ENCODE data around the gene UGT1A10.

The UGT1A10 gene

GRCh38 chr2:233778030-233778429 lies 141.8 kb downstream of the UGT1A10 start, which contains the start of gene MROH2A:
MROH2A (plus strand) TSS chr2:233778330; CDS start chr2:233779359, 1,029 bp downstream.
- TF ChIP-seq CTCF (IDR thresholded peaks at IDR 0.05; ENCODE audit: borderline replicate concordance, insufficient read depth, low read depth, low read length) = no peak
- H3K4me3 ChIP-seq (ENCODE audit: low read depth, low read length) = no peak within 1 kb of the TSS

DNA sequence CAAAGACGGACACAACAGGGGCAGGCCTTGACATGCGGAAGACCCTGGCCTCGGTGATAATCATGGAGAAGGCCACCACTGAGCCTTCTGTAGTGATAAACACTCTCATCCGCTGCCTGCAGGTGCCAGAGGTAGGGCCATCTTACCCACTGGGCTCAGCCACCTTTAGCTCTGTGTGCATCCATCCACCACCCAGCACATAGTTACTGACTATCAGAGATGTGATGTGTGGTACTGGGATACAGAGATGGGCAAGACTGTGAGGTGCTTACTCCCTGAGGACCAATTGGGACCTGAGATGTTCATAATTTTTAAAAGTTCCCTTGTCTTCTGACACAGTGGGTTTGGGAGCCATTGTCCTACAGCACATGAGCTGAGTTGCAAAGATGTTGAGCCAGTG lies 143.5 kb downstream of the UGT1A10 start:
- no peak overlapping the region for H3K4me3 ChIP-seq (ENCODE audit: low read depth, low read length)
- no peak for TF ChIP-seq CTCF (IDR thresholded peaks at IDR 0.05; ENCODE audit: borderline replicate concordance, insufficient read depth, low read depth, low read length)

DNA sequence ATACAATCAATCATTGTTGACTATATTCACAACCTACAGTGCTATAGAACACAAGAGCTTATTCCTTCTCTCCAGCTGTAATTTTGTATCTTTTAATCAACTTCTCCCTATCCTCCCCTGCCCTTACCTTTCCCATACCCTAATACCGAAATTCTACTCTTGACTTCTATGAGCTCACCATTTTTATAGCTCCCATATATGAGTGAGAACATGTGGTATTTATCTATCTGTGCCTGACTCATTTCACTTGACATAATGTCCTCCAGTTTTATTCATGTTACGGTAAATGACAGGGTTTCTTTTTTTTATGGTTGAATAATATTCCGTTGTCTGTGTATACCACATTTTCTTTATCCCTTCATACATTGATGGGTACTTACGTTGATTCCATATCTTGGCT lies 144.5 kb downstream of the UGT1A10 start:
- no peak for TF ChIP-seq CTCF (IDR thresholded peaks at IDR 0.05; ENCODE audit: borderline replicate concordance, insufficient read depth, low read depth, low read length)
- no peak overlapping the region for H3K4me3 ChIP-seq (ENCODE audit: low read depth, low read length)

DNA sequence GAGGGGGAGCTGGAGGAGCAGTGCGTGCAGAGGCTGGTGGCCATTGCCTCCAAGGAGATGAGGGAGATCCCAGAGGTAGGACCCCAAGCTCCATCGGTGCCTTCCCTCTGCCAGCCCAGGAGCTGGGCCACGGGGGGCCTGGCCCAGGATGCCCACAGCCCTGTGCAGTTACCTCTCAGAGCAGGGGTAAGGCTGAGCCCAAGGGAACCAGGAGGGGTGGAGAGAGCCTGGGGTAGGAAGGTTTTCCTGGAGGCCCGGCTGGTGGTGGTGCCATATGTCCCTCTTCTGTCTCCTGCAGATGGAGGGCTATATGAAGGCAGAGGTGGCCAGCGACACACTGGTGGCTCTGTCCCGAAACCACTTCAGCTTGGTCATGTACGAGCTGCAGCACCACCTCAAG lies 153.3 kb downstream of the UGT1A10 start:
- TF ChIP-seq CTCF (IDR thresholded peaks at IDR 0.05; ENCODE audit: borderline replicate concordance, insufficient read depth, low read depth, low read length) = no peak
- no peak overlapping the region for H3K4me3 ChIP-seq (ENCODE audit: low read depth, low read length)

GRCh38 chr2:233791151-233791882 lies 155.1 kb downstream of the UGT1A10 start:
- no peak for TF ChIP-seq CTCF (IDR thresholded peaks at IDR 0.05; ENCODE audit: borderline replicate concordance, insufficient read depth, low read depth, low read length)

GRCh38 chr2:233791883-233792329 lies 155.7 kb downstream of the UGT1A10 start:
- H3K4me3 ChIP-seq (ENCODE audit: low read depth, low read length) = no peak overlapping the region
- no peak for TF ChIP-seq CTCF (IDR thresholded peaks at IDR 0.05; ENCODE audit: borderline replicate concordance, insufficient read depth, low read depth, low read length)

More at GRCh38 chr2:233791151-233791882, 155.1 kb downstream of the UGT1A10 start:
- H3K4me3 ChIP-seq (ENCODE audit: low read depth, low read length) = no peak overlapping the region

DNA sequence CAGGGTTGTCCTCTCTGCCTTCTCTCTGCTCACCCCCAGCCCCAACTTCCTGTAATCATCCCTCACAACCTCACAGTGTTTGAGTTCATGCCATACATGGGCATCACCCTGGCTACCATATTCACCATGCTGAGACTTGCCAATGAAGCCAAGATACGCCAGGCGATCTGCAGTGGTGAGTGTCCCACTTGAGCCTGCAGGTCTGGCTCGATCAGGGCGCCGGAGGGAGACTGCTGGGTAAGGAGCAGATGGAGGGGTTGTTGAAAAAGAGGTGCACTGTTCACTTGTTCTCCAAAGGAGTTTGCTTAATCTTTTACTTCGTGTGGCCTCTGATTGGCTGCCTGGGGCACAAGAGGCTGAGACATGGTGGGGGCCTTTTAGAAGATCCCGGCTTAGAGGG lies 156.5 kb downstream of the UGT1A10 start:
- TF ChIP-seq CTCF (IDR thresholded peaks at IDR 0.05; ENCODE audit: borderline replicate concordance, insufficient read depth, low read depth, low read length) = no peak
- no peak overlapping the region for H3K4me3 ChIP-seq (ENCODE audit: low read depth, low read length)

Measured in GM12875 (cell line).